Breast epithelium (tissue), 4 donors: ENCODE measurements around the gene ZNF70. TPM values are rescaled to one million over a fixed set of nuclear protein-coding genes. Genes with fewer than 3 reads are reported as not detected.
A peak's percentile ranks its signal among the peaks of the same experiment; 100 is the strongest.

Source experiments
- DNase-seq, 2 donors: peaks; one replicate each; pipeline ENCODE4 v3.0.0-alpha.2; 2019; ENCODE audit warnings: low spot score in 2 of 2
- H3K27ac ChIP-seq, 2 donors: fragments of 200-600 bp; sonication (generic) in 1 of 2; one replicate each; pipeline ENCODE4 v1.5.1; 2016 to 2019; ENCODE audit warnings: mild to moderate bottlenecking in 1 of 2
- H3K27me3 ChIP-seq, 2 donors: fragments of 200-600 bp; sonication (generic) in 1 of 2; one replicate each; pipeline versions ENCODE4 v1.5.1 to v1.6.0; 2017 to 2019; ENCODE audit warnings: control low read depth in 1 of 2, mild to moderate bottlenecking in 1 of 2
- H3K36me3 ChIP-seq: fragments of 200-600 bp; one replicate; pipeline ENCODE4 v1.5.1; 2019
- H3K4me1 ChIP-seq, 2 donors: fragments of 200-600 bp; sonication (generic); one replicate each; pipeline ENCODE4 v1.5.1; 2016 to 2019; ENCODE audit warnings: control low read depth in 1 of 2
- H3K4me3 ChIP-seq, 3 donors: fragments of 200-600 bp; sonication (generic); 1 replicate in 2 of 3; 2 replicates in 1 of 3; pipeline ENCODE4 v1.5.1; 2016 to 2019; ENCODE audit warnings: mild to moderate bottlenecking in 3 of 3, moderate library complexity in 2 of 3
- H3K9me3 ChIP-seq, 2 donors: fragments of 200-600 bp; sonication (generic) in 1 of 2; one replicate each; pipeline ENCODE4 v1.5.1; 2016 to 2019; ENCODE audit warnings: control low read depth in 1 of 2
- POLR2A ChIP-seq: fragments of 450-650 bp; IDR thresholded peaks from one replicate; pipeline ENCODE4 v1.6.1; 2016; ENCODE audit warnings: antibody characterized with exemption, mild to moderate bottlenecking, moderate library complexity
- POLR2AphosphoS5 ChIP-seq, 3 donors: sonication (generic); formaldehyde crosslinking; IDR thresholded peaks; one replicate each; pipeline ENCODE4 v1.6.1; 2017; ENCODE audit warnings: antibody characterized with exemption in 3 of 3
- intact Hi-C: fragments of 100-400 bp; cut with DNase I; formaldehyde crosslinking; loops from one replicate; pipeline ENCODE4 v1.15.1; 2023; ENCODE audit warnings: low total_unique reads
- total RNA-seq, 3 donors: library from RNA; depleted of rRNA; stranded (reverse); fragments of >200 nt; gene quantifications; one replicate each; pipeline ENCODE4 v1.1.0, GENCODE V29; 2016
- TF ChIP-seq, protein P1 (sequence below), 3 donors: fragments of 450-650 bp; IDR thresholded peaks; one replicate each; pipeline ENCODE4 v1.5.1; 2016 to 2017; ENCODE audit warnings: antibody characterized with exemption in 3 of 3, mild to moderate bottlenecking in 3 of 3, moderate library complexity in 3 of 3

ZNF70 gene
- 1 to 10 TPM; 3.2 to 4.6 (median 4.1) TPM for total RNA-seq

DNA sequence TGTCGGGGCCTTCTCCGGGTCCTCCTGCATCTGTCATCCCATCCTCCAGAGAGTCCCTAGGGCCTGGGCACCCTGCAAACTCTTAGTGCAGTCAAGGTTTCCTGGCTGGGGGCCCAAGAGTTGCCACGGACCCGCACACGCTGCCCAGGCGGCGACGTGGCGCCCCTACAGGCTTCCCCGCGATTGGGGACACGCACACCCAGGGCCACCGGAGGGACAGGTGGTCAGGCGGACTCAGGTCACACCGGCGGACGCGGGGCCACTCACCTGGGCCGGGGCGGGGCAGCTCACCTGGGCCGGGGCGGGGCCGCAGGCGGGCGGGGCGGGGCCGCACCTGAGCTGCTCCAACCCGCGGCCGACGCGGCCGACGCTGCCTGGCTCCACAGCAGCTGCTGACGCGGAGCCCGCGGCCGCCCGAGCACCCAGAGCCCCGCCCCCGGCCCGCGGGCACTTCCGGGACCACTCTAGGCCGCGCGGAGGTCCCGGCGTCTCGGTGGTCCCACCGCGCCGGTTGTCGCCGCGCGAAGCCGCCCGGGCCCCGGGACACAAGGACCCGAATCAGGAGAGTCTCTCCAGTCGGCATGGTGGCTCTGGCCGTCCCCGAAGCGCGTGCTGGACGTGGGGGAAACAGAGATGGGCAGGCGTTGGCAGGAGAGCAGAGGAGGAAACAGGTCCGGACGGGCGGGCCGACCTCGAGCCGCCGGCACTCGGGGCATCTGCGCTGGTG, at the start of gene ZNF70:
ZNF70 (minus strand) TSS at position 399 of the 727 bp plus-strand sequence. CDS start 5,972 bp downstream, outside the sequence.
- peak; percentile 85 to 88 for DNase-seq
- H3K27me3 ChIP-seq: no peaks in the 10 kb centered on the region
- no peaks in the 10 kb centered on the region for H3K36me3 ChIP-seq
- H3K4me1 ChIP-seq: no peaks in the 10 kb centered on the region
- TF ChIP-seq, protein P1, sequence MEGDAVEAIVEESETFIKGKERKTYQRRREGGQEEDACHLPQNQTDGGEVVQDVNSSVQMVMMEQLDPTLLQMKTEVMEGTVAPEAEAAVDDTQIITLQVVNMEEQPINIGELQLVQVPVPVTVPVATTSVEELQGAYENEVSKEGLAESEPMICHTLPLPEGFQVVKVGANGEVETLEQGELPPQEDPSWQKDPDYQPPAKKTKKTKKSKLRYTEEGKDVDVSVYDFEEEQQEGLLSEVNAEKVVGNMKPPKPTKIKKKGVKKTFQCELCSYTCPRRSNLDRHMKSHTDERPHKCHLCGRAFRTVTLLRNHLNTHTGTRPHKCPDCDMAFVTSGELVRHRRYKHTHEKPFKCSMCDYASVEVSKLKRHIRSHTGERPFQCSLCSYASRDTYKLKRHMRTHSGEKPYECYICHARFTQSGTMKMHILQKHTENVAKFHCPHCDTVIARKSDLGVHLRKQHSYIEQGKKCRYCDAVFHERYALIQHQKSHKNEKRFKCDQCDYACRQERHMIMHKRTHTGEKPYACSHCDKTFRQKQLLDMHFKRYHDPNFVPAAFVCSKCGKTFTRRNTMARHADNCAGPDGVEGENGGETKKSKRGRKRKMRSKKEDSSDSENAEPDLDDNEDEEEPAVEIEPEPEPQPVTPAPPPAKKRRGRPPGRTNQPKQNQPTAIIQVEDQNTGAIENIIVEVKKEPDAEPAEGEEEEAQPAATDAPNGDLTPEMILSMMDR (IDR thresholded peaks at IDR 0.05): no peak
- TF ChIP-seq POLR2AphosphoS5 (IDR thresholded peaks at IDR 0.05): peak; percentile 58 to 78 (median 72)
- H3K27ac ChIP-seq: peak within 1 kb of the TSS; percentile 95
- intact Hi-C loops: no loop called here
- no peaks in the 10 kb centered on the region for H3K9me3 ChIP-seq
- peak within 1 kb of the TSS; percentile 64 to 83 (median 73) for H3K4me3 ChIP-seq

DNA sequence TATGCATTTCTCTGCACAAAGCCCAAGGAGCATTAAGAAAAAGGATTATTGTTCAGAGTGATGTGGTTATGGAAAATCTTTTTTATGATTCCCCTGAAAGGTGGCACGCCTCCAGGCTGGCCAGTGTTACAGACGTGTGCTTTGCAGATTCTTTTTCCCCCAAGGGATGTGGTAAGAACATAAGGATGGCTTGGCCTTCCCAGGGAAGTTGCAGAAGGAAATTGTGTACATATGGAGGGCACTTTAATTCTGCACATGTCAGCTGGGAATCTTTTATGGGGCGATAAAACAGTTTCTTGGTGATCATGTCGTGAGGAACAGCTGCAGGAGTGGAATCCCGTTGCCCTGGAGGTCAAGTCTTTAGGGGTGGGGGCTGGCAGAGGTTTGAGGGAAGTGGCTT, 45.5 kb upstream of the ZNF70 start:
- H3K27ac ChIP-seq: no peak overlapping the region
- H3K4me3 ChIP-seq: no peak overlapping the region
- intact Hi-C loops: no loop called here
- no peaks in the 10 kb centered on the region for H3K27me3 ChIP-seq
- H3K4me1 ChIP-seq: no peaks in the 10 kb centered on the region
- H3K36me3 ChIP-seq: peaks cover 3% of the 10 kb centered on the region
- DNase-seq: no peak
- TF ChIP-seq POLR2AphosphoS5 (IDR thresholded peaks at IDR 0.05) (no peak), POLR2A (no peak)
- TF ChIP-seq, protein P1 (IDR thresholded peaks at IDR 0.05): no peak
- H3K9me3 ChIP-seq: no peaks in the 10 kb centered on the region

DNA sequence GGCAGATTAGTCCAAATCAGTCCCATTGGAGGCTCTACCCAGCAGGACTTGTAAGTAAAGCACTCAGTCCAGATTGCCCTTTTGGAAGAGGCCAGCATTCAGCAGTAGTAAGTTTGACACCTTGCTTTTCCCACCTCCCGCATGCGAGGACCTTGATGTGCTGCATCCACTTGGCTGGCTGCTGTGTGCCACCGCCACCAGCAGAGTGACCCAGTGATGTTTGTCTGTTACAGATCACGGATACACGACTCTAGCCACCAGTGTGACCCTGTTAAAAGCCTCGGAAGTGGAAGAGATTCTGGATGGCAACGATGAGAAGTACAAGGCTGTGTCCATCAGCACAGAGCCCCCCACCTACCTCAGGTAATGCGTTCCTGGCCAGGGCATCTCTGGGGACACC, 42.4 kb upstream of the ZNF70 start:
- TF ChIP-seq, protein P1 (IDR thresholded peaks at IDR 0.05): no peak
- TF ChIP-seq POLR2AphosphoS5 (IDR thresholded peaks at IDR 0.05) (no peak), POLR2A (no peak)
- Histone ChIP-seq H3K9me3 (no peaks in the 10 kb centered on the region), H3K36me3 (no peaks in the 10 kb centered on the region), H3K4me3 (no peak overlapping the region), H3K27ac (no peak overlapping the region), H3K4me1 (no peaks in the 10 kb centered on the region), H3K27me3 (no peaks in the 10 kb centered on the region)
- DNase-seq: no peak
- intact Hi-C loops: no loop called here

DNA sequence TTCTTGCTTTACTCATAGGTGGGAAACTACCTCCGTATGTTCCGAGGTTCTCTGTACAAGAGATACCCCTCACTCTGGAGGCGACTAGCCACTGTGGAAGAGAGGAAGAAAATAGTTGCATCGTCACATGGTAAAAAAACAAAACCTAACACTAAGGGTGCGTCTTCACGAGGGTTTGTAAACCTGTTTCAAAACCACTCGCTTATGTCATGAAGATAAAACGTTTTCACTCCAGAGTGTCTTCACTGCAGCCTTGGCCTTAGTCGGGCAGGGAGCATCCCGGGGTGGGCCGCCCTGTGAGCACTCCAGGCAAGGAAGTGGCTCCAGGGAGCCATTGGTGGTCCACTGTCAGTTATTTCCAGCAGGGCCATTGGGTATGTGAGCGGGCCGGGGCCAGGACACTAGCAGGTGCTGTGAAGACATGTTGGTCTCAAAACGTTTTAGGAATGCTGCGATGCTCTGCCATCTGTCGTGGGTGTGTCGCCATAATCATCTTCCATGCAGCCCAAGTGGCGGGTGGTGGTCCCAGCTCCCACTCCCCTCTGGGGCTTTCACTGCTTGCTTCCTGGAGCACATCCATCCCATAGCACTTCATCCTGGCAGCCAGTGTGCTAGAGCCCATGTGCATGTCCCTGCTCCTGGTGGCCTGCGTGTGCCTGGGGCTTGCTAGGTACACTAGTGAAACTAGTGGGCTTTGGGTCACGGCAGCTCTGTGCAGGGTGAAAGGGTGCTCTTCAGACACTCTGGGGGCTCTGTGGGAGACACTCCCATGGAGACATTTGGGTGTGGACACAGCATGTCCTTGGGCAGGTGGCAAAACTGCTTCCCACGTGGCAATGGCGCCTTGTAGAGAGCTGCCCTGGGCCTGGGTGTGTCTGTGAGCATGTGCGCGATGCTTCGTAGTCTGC, 41.1 kb upstream of the ZNF70 start:
- H3K27ac ChIP-seq: peak overlapping the region; percentile 65 to 72

More for the DNA sequence above, 41.1 kb upstream of the ZNF70 start:
- no peak overlapping the region for H3K4me3 ChIP-seq
- TF ChIP-seq POLR2AphosphoS5 (IDR thresholded peaks at IDR 0.05) (no peak), POLR2A (no peak)
- TF ChIP-seq, protein P1 (IDR thresholded peaks at IDR 0.05): no peak
- H3K9me3 ChIP-seq: no peaks in the 10 kb centered on the region
- DNase-seq: no peak
- H3K4me1 ChIP-seq: no peaks in the 10 kb centered on the region
- H3K36me3 ChIP-seq: no peaks in the 10 kb centered on the region
- intact Hi-C loops: no loop called here
- no peaks in the 10 kb centered on the region for H3K27me3 ChIP-seq
